HG03457 (cell line): ENCODE results near the gene ADGRV1.
A peak's percentile ranks its signal among the peaks of the same experiment; 100 is the strongest.

Experiments used
- ATAC-seq: cut with Tn5 transposase; IDR thresholded peaks from one replicate; pipeline ENCODE4 v1.9.1; 2021; ENCODE audit warnings: moderate number of reproducible peaks; ENCODE audit not compliant: unreplicated experiment

Gene ADGRV1

DNA sequence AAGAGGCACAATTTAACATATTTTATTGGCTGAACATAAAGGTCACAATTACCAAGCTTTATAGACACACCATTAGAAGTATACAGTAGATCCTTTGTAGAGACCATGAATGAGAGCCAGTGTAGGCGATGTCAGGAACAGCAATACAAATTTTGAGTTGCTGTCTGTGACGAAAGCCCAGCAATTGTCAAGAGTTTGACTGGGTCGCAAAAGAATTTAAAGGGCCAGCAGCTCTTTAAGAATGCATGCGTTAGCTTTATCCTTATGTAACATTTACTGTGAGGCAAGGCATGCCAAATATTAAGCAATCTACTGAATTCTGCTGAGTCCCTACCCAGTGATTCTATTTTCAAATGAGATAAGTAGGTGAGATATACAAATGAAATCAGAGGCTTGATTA lies 587.6 kb downstream of the ADGRV1 start:
- ATAC-seq = no peak

DNA sequence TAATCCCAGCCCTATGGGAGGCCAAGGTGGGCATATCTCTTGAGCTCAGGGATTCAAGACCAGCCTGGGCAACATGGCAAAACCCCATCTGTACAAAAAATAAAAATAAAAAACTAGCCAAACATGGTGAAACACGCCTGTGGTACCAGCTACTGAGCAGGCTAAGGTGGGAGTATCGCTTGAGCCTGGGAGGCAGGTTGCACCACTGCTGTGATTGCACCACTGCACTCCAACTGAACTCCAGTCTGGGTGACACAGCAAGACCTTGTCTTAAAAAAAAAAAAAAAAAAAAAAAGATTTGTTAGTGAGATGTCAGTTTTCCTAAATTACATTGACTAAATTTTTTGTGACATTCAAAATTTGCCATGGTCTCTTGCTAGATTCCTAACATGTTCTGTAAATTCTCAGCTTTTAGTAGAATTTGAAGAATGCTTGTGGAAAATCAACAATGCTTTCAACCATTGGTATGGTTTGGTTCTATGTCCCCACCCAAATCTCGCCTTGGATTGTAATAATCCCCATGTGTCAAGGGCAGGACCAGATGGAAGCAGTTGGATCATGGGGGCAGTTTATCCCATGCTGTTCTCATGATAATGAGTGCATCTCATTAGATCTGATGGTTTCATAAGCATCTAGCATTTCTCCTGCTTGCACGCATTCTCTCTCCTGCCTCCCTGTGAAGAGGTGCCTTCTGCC lies 588.5 kb downstream of the ADGRV1 start:
- ATAC-seq = no peak

DNA sequence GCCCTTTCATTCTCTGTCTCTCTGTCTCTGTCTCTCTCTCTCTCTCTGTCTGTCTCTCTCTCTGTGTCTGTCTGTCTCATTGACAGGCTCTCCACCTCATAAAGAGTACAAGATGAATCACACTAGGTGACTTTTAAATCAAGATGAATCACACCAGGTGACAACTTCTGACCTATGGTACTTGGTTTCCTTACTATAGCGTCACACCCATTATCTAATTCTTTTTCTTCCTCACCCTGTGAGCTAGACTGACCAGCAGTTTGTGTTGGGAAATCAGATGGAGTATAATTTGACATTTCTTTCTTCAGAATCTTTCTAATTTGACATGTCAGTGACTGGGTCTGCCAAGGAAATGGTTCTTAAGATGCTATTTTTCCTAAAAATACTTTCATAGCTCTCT lies 591.6 kb downstream of the ADGRV1 start:
- no peak for ATAC-seq

DNA sequence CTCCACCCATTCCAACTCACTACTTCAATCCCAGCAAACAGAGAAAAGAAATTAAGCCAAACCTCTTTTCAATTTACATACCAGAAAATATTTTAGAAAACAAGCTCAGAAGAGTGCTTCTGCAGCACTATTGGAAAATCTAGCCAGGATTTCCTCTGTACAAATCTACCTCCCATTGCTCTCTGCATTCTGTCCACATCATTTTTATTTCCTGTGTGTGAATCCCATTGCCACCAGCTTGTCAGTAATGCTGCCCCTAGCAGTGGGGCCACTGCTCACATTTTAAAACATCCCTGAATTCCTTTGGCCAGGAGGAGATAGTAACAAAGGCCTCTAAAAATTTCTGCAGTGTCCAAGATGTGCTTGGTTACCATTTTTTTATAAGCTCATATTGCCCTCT lies 592.0 kb downstream of the ADGRV1 start:
- no peak for ATAC-seq

DNA sequence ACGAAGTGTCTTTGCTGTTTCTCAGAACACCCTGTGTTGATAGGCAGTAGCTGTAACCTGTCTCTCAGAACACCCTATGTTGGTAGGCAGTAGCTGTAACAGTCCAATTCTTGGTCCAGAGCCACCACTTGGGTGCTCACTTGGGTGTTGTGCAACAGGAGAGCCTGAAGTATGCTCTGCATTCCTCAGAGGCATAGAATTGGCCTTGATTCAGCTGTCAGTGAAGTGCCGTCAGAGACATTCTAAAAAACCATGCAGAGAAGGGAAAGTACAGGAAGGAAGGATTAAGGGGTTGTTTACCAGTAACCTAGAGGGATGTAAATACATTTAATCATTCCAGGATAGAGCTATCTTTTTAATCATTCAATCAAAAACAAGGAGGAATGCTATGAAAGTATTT lies 593.4 kb downstream of the ADGRV1 start:
- ATAC-seq = no peak

DNA sequence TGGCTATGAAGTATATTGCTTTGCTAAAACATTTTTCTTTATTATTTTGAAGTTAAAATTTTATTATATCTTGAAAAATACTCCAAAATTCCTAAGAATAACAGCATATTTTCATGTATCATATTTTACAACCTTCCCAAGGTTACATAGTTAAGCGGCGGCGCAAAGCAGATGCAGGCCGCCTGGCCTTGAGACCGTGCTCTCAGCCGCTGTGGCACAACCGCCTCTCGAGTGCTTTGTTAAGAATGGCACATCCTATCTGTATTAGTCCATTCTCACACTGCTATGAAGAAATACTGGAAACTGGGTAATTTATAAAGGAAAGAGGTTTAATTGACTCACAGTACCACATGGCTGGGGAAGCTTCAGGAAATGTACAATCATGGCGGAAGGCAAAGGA lies 595.7 kb downstream of the ADGRV1 start:
- no peak for ATAC-seq

DNA sequence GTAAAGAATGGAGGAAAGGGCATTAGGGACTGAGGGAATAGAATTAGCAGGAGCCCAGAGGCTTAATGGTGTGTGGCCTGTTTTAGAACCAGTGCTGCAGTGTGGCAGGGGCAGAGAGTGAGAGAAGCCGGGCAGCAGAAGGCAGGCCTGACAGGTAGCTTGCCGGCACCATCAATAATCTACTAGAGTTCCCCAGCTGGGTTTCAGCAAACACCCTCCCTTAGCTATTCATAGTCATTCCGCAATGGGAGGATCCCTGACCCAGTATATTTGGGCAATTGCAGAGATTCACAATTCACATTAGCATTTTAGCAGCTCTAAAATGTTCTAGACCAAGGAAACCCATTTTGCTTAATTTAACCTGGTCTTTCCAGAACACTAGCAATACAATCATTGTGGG lies 596.7 kb downstream of the ADGRV1 start:
- ATAC-seq = no peak

DNA sequence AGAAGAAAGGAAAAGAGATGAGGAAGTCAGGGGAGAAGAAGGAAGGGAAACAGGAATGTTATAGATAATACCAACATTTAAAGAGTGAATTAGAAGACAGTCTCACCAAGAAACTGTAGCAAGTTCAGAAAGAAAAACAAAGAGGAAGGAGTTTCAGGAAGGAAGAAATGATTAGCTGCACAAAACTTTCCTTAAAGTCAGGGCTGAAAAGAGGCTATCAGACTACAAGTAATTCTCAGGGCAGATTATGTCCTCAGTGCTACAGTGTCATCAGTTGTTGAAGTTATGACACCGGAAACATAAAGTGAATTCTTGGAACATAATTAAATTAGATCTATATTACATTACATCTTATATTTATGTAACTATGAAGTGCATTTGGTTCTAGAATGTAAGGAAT lies 597.6 kb downstream of the ADGRV1 start:
- no peak for ATAC-seq

DNA sequence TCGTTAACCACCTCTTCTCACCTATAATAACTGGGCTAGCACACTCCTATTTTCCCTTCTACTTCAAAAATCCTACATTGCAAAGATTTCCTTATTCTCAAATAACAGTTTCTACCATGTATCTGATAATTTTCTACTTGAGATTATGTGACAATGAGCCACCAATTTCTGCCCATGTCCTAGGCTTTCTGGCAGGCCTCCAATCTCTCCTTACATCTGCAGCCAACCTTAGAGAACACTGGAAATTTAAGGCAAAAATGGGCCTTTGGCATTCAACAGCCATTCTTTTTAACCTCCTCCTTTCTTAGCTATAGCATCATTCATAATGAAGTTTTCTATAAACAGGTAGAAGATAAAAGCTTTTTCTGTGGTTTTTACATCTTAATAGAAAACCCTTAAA lies 599.4 kb downstream of the ADGRV1 start:
- no peak for ATAC-seq

DNA sequence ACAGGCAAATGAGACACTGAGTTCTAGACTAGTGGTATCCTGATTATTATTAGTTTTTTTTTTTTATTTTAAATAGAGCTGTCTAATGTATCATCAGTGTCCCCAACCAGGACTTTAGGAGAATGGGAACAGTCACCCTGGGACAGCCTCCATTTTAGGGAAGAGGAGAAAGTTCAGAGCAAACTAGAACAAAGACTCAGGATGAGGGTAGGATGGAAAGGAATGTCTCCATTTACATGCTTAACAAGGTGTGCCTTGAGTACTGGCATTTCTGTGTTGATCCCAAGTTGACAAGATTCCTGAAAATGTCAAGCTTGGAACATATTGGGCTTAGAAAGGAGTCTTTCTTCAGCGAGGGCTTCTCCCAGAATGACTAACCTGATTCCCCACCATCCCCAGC lies 601.0 kb downstream of the ADGRV1 start:
- ATAC-seq = no peak

DNA sequence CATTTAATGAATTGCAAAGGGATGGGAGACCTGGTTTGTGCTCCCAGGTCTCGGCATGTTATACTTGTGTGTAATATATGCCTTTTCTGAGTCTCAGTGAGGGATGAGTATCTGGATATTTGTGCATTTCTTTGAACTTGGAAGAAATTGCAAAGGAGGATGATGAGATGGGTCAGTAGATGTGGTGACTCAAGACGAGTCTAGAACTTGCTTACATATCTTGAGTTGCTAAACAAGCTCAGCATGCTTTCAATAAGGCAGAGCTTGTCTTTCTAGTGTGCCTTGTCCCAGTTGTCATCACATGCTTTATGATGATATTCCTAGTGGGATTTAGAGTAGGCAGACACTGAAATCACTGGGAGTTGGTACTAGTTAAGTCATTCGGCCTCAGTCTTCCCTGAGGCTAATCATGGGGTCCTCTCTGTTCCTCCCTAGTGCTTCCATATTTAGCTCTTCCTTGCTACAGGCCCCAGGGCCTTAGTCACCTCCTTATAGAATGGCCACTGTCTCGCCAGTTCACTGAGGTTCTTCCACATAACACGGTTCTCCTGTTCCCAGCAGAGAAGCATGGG lies 602.2 kb downstream of the ADGRV1 start:
- ATAC-seq = no peak

DNA sequence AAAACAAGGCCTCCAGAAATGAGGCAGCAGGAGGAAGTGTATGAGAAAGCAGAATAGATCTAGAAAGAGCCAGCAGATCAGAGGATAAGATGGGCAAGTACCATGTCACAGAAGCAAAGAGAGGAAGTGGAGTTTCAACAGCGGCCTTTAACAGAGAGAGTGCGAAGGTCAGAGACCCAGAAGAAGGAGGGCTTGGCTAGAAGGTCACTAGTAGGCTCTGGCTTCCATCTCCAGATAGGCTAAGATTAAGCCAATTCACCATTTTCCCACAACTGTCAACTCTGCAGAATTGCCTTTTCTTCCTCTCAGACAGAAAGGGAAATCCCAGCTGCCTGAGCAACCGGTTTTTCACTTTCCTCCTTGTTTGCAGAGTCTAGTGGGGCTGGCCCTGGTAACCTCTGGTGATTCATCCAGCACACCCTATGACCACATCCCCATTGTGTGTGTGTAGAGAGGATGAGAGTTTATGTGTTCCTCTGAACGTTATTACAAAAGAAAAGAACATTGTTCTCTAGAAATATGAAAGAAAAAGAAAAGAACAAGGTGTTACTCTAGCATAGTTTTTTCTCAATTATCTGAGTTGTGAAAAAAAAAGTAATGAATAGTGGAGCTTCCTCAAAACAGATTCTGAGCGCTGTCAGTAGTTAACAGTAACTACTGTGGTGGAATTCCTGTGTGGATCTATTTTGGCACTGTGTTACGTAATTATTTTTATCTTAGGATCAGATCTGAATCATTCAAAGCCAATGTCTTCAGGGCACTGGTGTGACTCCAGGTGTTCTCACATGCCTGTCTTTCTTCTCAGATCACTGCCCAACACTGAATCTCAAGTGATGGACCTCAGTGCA lies 604.2 kb downstream of the ADGRV1 start:
- ATAC-seq = peak; percentile 99

DNA sequence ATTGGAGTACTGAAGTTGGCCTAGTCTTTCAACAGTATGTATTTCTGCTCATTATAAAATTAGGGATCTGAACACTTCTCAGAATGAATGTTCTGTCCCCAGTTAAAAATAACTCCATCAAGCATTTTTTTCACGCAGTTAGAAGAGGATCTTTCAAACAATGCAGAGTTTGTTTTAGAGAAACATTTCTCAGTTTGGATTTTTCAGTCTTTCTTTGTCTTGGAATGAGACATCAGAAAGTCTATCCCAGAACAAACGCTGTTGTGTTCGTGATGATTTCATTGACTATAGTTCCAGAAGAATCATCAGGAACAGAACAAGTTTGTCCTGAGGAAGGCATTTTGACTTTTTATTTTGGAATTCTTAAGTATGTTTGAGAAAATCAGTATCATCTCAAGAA lies 605.8 kb downstream of the ADGRV1 start:
- no peak for ATAC-seq

DNA sequence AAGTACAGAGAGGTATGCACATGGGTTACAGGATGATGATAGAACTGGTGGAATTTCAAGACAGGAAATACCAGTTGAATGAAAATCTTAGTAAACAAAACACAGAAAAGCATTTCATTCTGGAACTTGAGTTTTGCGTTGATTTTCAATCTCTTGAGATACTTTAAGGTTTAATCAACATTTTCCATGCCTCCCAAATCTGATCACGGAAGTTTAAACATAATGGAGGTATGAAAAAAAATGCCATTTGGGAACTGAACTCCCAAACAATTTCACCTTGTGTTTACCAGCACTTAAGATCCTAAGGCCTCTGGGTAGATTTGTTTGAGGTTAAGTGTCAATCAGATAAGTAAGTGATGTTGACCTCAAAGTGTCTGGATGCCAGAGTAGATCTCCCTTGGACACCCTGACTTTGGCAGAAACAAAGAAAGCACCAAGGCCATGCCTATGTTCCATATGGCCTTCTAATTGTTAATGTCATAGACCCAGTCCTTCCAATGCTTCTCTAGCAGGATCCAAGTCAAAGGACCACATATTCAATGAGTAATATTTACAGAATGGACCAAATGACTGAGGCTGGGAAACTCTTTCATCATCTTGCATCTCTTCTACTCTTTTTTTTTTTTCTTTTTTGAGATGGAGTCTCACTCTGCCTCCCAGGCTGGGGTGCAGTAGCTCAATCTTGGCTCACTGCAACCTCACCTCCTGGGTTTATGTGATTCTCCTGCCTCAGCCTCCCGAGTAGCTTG lies 607.6 kb downstream of the ADGRV1 start:
- ATAC-seq = no peak

DNA sequence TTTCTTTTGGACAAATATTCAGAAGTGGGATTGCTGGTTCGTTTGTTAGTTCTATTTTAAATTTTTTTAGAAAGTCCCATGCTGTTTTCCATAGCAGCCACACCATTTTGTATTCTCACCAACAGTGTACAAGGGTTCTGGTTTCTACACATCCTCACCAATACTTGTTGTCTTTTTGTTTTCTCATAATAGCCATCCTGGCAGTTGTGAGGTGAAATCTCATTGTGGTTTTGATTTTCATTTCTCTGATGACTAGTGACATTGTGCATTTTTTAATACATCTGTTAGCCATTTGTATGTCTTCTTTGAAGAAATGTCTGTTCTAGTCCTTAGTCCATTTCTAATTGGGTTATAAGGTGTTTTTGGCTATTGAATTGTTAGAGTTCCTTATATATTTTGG lies 610.3 kb downstream of the ADGRV1 start:
- ATAC-seq = no peak

DNA sequence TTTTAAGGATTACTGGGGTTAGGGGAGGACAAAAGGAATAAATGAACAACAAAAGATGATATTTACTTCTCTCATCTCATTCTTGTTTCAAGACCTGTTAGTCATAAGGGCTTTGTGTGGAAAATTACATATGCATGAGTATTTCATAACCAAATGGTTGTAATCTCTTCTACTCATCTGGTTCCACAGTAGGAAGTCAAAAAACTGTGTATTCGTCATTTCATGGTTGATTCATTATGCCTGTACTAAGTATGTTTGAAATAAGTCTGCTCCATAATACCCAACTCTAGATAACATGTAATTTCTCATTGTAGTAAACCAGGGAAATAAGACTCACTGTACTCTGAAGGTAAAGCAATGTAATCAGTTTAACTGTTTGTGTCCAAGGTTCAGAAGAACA lies 611.7 kb downstream of the ADGRV1 start:
- no peak for ATAC-seq

DNA sequence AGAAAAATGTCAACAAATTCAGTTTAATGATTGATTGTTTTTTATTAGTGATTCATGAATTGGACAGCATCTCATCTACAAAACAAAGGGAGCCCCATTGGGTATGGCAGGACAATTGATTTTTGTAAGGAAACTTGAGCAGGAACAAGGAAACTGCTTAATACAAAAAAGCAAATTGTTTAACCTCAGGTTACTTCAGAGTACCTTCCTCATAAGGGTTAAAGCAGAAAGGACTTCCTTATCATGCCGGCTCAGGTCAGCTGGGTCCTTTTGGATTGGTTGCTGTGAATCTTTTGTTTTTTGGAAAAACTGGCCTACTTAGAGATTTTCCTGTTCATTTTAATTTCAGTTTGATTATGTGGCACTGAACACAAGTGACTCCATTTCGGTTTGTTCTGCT lies 612.7 kb downstream of the ADGRV1 start:
- ATAC-seq = no peak

DNA sequence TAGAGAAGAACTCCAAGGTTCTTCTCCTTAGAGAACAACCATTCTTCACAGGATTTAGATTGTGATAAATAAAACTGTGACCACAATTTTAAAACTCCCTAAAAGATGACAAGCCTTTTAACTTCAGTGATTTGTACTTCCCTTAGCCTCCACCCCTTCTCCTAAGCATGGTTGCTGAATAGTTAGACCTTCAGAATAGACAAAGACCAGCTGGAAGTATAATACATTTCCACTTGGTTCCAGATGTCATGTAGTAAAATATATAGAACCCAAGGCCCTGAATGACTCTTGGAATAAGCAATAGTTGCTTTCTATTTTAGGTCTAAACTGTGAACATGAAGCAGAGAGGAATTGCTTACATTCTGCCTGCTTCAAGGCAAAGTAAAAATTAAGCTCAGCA lies 615.8 kb downstream of the ADGRV1 start:
- no peak for ATAC-seq

DNA sequence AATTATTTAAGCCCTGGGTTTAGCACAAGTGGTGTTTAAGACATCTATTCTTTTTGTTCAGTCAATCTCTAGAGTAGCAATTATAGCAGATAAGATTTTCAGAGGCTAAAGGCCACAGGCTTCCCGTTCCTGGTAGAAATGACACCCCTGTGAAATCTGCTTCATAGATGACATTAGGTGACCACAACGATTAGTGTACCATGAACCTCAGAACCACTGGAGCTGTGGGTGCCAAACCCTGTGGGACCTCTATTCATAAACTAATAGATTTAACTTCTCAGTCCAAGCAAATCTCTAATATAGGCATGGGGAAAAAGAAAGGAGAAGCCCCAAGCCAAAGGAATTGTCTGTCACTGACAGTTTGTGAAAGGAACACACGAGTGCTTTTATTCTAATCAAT lies 617.1 kb downstream of the ADGRV1 start:
- ATAC-seq = no peak

DNA sequence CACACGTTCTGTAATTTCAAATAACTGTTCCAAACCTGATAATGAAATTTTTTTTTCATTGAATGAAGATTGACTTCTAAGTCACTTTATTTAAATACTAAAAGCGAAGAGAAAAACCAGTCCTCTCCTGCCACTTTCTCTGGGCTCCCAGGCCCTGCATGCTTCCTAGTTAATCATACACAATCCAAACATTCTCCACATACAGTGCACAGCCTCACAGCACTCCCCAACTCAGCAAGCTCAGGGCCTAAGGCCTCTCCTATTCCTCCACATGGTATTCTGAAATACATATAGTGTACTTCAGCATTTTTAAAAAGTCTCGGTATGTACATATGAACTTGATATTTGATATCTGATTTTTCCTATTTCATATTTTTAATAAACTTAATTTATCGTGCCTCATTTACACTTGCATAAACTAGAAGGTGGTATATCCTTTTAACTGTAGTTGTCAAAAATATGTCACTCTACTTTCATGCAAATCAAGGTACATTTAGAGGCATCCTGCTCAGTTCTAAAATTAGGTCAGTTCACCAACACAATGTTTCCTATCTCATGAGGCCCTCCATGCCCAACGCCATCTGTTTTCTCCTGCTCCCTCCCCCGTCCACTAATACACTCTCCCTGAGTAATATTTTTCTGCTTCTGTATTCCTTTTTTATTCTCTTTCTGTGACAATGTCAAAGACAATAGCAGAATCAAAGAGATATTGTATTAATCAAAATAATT lies 617.9 kb downstream of the ADGRV1 start:
- no peak for ATAC-seq

DNA sequence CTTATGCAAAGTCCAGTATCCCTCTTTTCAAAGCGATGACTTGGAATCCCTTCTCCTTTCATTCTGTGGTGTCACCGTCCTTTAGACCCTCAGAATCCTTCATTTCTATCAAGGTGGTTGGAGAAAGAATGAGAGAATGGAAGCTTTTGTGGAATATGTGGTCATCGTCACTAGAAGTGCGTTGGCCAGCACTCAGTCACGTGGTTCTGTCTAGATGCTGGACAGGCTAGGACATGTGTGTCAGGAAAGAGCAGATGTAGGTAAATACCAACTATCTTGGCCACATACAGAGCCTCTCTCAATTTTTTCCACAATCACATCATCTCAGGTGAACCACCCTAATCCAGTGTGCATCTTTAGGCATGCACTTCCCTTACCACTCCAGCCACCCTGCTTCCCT lies 618.5 kb downstream of the ADGRV1 start:
- no peak for ATAC-seq
